ENCODE results near the gene RNF215.

Gene RNF215

GRCh38 chr22:30393322-30393680 is 6.1 kb upstream of the RNF215 start:
- no peak for DNase-seq (ENCODE audit: low read depth)
- H3K4me3 ChIP-seq (ENCODE audit: low read length): no peak overlapping the region
- no peak for TF ChIP-seq CTCF (conservative IDR thresholded peaks at IDR 0.05; ENCODE audit: low read length)

- DNase-seq (ENCODE audit: low read depth): no peak
- H3K4me3 ChIP-seq (ENCODE audit: low read length): no peak overlapping the region
- no peak for TF ChIP-seq CTCF (conservative IDR thresholded peaks at IDR 0.05; ENCODE audit: low read length)
Measured at GRCh38 chr22:30392661-30393321, 5.6 kb upstream of the RNF215 start.

- DNase-seq (ENCODE audit: low read depth): peak; percentile 58
- TF ChIP-seq CTCF (conservative IDR thresholded peaks at IDR 0.05; ENCODE audit: low read length): peak; percentile 62
- H3K4me3 ChIP-seq (ENCODE audit: low read length): no peak overlapping the region
Measured at GRCh38 chr22:30390974-30391691, 3.9 kb upstream of the RNF215 start.

GRCh38 chr22:30386608-30386959 is 627 bp downstream of the RNF215 start:
- H3K4me3 ChIP-seq (ENCODE audit: low read length): peak overlapping the region; percentile 74

GRCh38 chr22:30385942-30386341 is 1.3 kb downstream of the RNF215 start:
- no peak for DNase-seq (ENCODE audit: low read depth)
- H3K4me3 ChIP-seq (ENCODE audit: low read length): peak overlapping the region; percentile 74; the same call in 1 of the 2 replicates
- no peak for TF ChIP-seq CTCF (conservative IDR thresholded peaks at IDR 0.05; ENCODE audit: low read length)

More at GRCh38 chr22:30386608-30386959, 627 bp downstream of the RNF215 start:
- DNase-seq (ENCODE audit: low read depth): no peak
- no peak; the same call in 1 of the 2 replicates for TF ChIP-seq CTCF (conservative IDR thresholded peaks at IDR 0.05; ENCODE audit: low read length)

GRCh38 chr22:30383061-30383460 is 4.2 kb downstream of the RNF215 start:
- H3K4me3 ChIP-seq (ENCODE audit: low read length): no peak overlapping the region
- TF ChIP-seq CTCF (conservative IDR thresholded peaks at IDR 0.05; ENCODE audit: low read length): no peak

GRCh38 chr22:30382340-30382739 is 4.9 kb downstream of the RNF215 start:
- no peak for DNase-seq (ENCODE audit: low read depth)
- no peak overlapping the region for H3K4me3 ChIP-seq (ENCODE audit: low read length)
- no peak for TF ChIP-seq CTCF (conservative IDR thresholded peaks at IDR 0.05; ENCODE audit: low read length)

More at GRCh38 chr22:30383061-30383460, 4.2 kb downstream of the RNF215 start:
- no peak for DNase-seq (ENCODE audit: low read depth)
